Tibial nerve (tissue), 3 donors: ENCODE results near the gene HRH1.

Experiments used
- EP300 ChIP-seq, 2 donors: sonication (generic); formaldehyde crosslinking; IDR thresholded peaks; one replicate each; pipeline ENCODE4 v1.6.1; 2017; ENCODE audit warnings: antibody characterized with exemption in 2 of 2, mild to moderate bottlenecking in 1 of 2
- POLR2A ChIP-seq, 2 donors: fragments of 450-650 bp; IDR thresholded peaks; one replicate each; pipeline ENCODE4 v1.6.1; 2017; ENCODE audit warnings: antibody characterized with exemption in 2 of 2, mild to moderate bottlenecking in 2 of 2, moderate library complexity in 2 of 2

- TF ChIP-seq EP300 (IDR thresholded peaks at IDR 0.05) = no peak
- no peak for TF ChIP-seq POLR2A (IDR thresholded peaks at IDR 0.05)
These were observed 7.3 kb upstream of the HRH1 start for GRCh38 chr3:11146773-11147660.
